GM21576 (cell line): ENCODE data around the gene APBB1.
A peak's percentile ranks its signal among the peaks of the same experiment; 100 is the strongest.
"Not testable (repeated sequence)": the region's sequence is repeated elsewhere in the genome, so short reads cannot be mapped to it uniquely, and the experiment has no call there.

ENCODE experiments used
- ATAC-seq: cut with Tn5 transposase; IDR thresholded peaks from one replicate; pipeline ENCODE4 v1.9.1; 2021; ENCODE audit warnings: mild to moderate bottlenecking, moderate library complexity; ENCODE audit not compliant: unreplicated experiment

APBB1 gene

DNA sequence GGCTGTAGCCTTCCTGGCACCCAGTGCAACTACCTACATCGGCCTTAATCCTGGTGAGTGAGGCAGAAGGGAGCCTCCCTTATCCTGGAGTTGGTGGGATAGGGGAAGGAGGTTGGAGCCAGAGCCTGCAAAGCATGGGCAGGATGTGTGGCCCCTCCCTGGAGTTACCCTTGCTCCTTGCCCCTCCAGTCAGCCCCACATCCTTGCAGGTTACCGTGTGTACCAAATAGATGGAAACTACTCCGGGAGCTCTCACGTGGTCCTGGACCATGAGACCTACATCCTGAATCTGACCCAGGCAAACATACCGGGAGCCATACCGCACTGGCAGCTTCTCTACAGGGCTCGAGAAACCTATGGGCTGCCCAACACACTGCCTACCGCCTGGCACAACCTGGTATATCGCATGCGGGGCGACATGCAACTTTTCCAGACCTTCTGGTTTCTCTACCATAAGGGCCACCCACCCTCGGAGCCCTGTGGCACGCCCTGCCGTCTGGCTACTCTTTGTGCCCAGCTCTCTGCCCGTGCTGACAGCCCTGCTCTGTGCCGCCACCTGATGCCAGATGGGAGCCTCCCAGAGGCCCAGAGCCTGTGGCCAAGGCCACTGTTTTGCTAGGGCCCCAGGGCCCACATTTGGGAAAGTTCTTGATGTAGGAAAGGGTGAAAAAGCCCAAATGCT, 24.8 kb downstream of the APBB1 start:
- ATAC-seq, result no peak

DNA sequence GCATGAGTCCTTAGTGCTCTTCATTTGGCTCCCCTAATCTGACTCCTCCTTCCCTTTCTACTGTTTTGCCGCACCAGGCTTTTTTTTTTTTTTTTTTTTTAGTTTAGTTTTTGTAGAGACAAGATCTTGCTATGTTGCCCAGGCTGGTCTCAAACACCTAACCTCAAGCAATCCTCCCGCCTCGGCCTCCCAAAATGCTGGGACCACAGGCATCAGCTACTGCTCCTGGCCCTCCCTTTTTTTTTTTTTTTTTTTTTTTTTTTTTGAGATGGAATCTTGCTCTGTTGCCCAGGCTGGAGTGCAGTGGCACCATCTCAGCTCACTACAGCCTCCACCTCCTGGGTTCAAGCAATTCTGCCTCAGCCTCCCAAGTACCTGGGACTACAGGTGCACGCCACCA, 26.6 kb downstream of the APBB1 start:
- not testable (repeated sequence) for ATAC-seq

DNA sequence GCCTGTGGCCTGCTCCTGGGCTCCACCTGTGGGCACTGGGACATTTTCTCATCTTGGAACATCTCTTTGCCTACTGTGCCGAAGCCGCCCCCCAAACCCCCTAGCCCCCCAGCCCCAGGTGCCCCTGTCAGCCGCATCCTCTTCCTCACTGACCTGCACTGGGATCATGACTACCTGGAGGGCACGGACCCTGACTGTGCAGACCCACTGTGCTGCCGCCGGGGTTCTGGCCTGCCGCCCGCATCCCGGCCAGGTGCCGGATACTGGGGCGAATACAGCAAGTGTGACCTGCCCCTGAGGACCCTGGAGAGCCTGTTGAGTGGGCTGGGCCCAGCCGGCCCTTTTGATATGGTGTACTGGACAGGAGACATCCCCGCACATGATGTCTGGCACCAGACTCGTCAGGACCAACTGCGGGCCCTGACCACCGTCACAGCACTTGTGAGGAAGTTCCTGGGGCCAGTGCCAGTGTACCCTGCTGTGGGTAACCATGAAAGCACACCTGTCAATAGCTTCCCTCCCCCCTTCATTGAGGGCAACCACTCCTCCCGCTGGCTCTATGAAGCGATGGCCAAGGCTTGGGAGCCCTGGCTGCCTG, 27.3 kb downstream of the APBB1 start:
- no peak for ATAC-seq

DNA sequence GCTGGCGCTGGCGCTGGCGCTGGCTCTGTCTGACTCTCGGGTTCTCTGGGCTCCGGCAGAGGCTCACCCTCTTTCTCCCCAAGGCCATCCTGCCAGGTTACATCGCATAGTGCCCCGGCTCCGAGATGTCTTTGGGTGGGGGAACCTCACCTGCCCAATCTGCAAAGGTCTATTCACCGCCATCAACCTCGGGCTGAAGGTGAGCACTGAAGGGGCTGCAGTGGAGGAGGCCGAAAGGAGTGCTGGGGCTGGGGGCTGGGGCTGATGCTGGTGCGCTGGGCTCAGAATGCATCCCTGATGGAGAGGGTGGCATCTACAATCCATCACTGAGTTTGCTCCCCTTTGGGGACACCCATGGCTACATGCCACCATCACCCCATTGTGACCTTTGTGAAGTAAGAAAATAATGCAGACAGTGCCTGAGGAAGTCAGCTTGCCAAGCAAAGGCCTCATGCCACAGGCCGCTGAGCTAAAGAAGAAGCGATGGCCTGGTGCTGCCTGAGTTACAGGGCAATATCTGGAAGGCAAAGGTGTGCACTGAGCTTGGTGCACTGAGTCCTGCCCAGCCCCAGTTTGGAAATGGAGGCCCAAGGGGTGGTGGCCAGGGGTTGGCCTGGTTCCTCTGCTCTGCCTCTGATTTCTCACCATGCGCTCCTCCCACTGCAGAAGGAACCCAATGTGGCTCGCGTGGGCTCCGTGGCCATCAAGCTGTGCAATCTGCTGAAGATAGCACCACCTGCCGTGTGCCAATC, 28.0 kb downstream of the APBB1 start:
- ATAC-seq, result no peak

DNA sequence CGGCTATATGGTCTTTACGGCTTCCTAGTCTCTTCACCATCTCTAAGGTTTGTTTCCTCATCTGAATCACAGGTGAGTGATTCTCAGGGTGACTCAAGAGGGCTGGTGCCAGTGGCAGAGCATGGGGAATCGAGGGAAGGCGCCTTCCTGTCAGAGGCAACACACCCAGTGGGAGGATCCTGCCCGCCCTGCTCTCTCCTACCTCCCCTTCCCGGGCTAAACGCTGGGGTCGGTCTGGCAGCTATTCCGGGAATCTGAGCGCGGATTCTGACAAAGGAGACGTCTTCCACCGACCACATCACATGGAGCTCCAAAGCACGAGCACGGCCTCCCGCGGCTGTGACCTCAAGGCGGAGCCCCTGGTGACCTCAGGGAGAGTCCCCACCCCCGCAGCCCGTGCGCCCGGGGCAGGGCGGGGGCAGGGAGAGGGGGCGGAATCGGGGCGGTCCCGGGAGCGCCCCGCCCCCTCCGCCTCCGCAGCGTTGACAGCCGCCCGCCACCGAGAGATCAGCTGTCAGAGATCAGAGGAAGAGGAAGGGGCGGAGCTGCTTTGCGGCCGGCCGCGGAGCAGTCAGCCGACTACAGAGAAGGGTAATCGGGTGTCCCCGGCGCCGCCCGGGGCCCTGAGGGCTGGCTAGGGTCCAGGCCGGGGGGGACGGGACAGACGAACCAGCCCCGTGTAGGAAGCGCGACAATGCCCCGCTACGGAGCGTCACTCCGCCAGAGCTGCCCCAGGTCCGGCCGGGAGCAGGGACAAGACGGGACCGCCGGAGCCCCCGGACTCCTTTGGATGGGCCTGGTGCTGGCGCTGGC, 28.8 kb downstream of the APBB1 start, which contains the start of gene SMPD1:
SMPD1 (plus strand) TSS at position 570 of the 813 bp plus-strand sequence; CDS start at position 695, 125 bp downstream.
- peak; percentile 94 for ATAC-seq

DNA sequence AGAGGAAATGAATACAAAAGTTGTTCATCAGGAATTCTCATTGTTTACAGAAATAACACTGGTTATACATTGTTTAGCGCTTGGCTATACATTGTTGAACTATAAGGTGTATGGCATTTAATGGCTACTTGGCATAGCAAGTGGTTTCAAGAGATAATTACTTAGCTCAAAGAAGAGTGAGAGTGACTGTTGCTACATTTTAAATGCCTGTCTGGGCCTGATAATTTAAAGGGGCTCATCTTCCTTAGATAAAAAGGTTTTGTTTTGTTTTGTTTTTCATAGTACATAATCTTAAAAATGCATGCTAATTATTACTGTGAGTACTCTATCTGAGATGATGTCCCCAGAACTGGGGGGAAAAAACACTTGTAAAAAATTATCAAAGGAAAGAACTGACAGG, 30.1 kb downstream of the APBB1 start:
- no peak for ATAC-seq

DNA sequence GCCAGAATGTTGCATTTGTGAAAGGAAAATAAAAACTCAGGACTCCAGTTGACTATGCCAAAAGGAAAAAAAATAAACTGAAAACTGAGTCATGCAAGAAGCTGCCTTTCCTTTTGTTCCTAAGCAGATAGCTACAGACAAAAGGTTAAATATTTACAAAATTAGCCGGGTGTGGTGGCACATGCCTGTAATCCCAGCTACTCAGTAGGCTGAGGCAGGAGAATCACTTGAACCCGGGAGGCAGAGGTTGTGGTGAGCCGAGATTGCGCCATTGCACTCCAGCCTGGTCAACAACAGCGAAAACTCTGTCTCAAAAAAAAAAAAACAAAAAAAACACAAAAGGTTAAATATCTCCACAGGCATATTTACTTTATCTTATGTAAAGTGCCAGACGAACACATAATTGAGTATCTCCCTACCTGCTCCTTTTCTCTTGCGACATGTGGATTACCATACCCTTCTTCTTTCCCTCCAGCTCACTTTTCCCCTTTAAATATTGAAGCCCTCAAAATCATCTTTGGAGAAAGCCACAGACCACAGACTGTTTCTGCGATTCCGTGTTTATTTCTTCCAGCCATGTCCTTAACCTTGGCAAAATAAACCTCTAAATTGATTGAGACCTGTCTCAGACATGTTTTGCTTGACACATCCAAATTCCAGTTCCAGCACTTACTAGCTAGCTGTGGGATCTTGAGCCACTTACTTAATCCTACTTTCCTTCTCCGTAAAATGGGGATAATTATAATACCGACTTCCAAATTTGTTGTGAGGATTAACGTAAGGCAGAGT, 30.9 kb downstream of the APBB1 start:
- no peak for ATAC-seq

DNA sequence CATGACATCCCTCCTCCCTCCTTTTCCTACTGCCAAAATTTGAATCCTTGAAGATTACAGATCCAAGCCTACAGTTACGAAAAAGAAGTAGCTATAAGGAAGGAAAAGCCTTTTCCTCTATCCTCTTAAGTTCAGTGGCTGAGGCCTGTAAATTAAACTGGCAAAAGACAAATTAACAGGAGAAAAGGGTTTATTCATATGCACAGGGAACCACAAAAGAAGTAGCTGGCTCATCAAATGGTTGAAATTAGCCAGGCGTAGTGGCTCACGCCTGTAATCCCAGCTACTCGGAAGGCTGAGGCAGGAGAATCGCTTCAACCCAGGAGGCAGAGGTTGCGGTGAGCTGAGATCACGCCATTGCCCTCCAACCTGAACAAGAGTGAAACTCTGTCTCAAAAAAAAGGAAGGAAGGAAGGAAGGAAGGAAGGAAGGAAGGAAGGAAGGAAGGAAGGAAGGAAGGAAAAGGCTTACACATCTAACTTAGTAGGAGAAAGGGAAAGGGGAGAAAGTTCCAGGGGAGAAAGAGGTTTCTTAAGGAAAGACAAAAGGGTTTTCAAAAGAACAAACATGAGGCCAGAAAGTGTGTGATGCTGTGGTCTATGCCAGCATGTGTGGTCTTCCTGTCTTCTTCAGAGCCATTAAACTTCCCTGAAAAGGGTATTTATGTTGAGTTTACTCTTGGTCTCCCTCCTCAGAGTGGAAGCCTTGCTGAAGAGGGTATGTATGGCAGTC, 33.7 kb downstream of the APBB1 start:
- no peak for ATAC-seq

DNA sequence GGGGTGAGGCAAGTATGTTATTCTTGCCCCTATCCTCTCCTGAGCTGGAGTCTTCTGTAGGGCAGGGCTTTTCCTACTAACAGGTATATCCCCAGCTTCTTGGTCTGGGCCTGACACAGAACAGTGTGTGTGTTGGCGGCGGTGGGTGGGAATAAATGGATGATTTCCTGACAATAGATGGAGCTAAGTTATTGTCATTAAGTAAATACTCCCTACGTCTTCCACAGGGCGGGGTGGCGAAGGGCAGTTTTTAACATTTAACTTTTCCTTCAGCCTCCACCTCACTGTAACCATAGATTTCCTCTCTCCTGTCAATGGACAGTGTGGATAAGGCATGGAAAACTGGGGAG, 40.3 kb downstream of the APBB1 start:
- ATAC-seq, result no peak

DNA sequence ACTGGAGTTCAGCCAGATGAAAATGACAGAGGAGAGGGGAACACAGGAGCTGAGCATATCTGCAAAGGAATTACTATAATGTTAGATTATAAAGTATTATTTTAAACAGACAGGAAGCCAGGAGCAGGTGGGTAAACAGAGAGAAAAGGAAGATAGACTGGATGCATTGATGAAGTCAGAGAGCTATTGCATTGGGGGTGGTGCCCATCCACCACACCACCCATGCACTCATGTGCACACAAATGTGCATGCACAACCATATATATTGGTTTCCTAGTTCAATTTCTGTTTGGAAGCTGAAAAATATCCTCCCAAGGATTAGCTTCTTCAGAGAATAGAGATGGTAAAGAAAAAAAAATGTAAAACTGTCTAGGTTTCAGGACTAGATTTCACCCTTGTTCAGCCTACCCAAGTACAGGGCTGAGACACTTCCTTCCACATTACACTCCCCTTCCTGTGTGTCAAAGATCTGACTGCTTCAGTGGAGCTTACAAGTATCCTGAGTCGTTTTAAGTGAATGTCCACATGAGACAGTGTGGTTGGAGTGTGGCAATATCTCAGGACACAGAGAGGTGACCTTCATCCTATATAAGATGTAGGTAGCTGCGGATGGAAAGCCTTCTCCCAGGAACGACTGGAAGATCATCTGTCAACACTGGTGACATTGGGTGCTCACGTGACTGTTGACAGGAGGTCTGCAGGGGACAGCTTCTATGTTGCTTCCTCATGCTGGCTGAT, 40.8 kb downstream of the APBB1 start:
- no peak for ATAC-seq

DNA sequence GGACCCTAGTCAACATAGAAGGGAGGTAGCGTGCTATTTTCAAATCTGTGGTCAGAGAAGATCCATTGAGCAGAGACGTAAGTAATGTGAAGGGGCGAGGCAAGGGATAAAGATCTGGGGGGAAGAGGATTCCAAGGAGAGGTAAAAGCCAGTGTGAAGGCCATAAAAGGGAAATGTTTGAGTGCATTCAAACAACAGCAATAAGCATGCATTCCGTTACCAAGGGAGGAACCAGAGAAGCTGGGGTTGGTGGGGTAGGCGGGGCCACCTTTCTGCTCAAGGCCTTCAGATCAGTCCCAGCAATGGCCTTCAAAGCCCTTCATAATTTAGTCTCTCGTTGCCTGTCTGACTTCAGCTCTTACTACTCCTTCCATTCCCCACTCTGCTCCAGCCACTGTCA, 47.1 kb downstream of the APBB1 start:
- no peak for ATAC-seq

DNA sequence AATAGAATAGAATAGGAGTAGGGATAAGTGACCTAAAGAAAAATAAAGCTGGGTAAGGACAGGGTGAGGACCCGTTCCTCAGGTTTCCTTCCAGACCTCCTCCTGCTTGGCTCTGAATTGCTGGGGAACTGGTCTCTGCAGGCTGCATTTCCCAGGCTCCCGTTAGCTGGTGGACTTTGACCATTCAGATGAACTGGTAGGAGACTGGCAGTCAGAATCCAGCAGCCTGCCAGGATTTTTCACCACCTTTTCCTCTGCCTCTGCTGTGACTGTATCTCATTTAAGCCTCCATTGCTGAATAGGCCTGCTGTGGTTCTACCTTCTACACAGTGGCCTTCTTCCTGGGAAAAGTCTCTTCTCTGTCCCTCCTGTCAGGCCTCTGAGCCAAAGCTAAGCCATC, 53.2 kb downstream of the APBB1 start:
- ATAC-seq, result no peak

DNA sequence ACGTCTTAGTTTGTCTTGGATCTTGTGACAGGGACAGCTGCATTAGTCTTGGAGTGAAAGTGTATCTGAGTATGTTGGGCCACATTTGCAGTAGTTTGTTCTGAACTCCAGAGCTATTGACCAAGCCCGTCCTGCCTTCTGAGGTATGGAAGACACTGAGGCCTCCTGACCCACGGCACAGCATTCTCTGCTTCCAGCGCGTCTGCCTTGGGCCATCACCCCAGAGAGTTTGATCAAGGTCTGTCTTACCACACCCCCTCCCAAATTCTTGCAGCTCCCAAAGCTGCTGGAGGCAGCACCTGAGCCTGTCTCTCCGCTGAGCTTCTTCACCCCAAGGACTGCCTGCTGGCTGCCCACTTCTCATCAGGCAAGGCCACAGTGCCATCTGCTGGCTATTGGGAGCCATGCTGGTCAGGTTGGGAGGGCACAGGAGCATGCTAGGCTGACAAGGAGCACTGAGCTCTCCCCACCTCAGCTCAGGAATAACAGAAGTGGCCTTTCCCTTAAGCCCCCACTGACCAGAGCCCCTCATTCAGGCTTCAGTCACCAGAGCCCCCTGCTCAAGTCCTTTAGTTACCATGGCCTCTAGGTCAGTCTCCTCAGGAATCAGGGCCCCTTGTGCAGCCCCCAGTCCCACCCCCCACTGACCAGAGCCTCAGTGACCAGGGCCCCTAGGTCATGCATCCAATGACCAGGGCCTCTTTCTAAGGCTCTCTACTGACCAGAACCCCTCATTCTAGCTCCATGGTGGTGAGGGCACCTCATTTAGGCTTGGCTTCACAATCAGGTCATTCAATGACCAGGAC, 55.8 kb downstream of the APBB1 start:
- ATAC-seq, result peak; percentile 91

DNA sequence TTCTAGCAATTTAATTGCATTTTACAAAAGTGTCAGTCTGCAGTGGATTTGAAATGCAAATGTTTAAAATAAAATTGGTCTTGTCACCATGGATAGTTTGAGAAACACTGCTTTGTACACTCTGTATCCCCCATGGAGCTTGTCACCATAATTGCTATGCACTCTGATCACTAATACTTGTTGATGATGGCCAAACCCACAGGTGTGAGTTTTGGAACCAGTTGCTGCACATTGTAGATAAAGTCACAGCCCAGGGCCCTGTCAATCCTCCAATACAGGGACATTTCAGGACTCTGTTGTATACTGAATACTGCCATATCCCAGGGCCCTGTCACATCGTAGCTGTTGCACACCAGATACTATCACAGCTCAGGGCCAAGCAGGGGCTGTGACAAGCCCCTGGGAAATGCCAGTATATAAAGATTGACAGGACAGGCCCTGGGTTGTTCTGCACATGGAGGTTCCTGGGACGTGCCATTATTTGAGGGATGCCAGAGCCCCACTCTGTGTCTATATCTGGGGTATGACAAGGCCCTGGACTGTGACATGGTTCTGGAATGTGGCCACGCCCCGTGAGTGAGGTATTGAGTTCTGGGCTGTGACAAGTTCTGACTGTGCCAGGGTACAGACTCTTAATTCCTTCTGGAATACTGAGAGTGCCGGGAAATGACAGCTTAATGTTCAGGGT, 56.6 kb downstream of the APBB1 start:
- no peak for ATAC-seq

DNA sequence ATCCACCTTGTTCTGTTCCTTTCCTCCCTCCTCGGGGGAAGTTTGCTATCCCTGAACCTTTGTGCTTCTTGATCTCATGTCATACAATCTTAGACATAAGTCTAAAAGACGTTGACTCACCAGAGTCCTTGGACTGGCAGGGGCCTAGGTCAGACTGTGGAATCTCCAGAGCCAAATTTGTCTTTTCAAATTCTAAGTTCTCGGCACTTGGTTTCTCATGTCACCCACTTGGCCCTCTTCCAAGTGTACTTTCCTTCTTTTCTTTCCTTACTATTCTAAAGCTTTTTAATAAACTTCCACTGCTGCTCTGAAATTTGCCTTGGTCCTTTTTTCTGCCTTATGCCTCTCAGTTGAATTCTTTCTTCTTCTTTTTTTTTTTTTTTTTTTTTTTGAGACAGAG, 58.7 kb downstream of the APBB1 start:
- ATAC-seq, result no peak

DNA sequence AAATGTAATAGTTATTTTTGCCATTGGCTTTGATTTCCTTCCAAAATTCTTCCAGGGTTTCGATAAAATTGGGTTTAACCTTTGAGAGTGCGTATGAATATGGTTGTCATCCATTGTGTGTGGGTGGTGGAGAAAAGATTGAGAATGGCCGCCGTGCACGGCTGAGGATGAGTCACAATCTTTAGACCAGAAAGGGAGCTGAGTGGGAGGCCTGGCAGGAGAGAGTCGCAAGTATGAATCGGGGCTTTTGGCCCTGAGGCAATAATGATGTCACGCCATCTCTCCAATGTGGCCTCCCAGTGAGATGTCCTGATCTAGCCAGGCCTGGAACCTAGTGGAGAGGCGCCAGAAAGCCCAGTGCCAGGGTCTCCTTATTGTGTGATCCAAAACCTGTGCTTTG, 61.7 kb downstream of the APBB1 start:
- no peak for ATAC-seq

DNA sequence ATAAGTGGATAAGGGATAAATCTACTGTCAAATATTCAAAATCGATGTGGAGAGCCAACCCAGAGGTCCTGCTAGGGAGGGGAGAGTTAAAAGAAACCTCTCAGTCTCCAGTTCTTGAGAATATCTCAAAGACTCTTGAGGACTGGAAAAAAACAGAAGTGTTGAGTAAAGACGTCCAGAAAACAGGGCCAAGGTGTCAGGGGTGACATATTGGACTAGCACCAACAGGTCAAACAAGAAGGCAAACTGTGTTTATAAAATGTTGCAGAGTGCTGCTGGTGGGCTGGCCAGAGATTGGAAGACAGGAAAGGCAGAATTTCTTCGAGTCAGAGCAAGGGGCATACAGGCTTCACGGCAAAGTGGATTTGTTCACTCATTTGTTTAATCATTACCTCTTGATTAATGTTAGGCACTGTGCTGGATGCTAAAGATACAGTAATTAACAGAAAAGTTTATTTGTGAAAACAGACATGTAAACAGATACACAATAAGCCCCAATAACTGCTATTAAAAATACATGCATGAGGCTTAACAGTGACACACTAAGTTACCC, 62.3 kb downstream of the APBB1 start:
- ATAC-seq, result no peak
